HepG2 (cell line): ENCODE measurements around the gene CFAP206. TPM values are rescaled to one million over a fixed set of nuclear protein-coding genes. Genes with fewer than 3 reads are reported as not detected.

Experiments used
- ATAC-seq: fragments of 200-7000 bp; cut with Tn5 transposase; 3 replicates; pipeline ENCODE4 v1.9.1; 2020; ENCODE audit warnings: mild to moderate bottlenecking, moderate library complexity
- BruUV-seq: library from RNA; stranded (reverse); fragments of 400-500 nt; replicated peaks from 2 replicates; lab custom pipeline; 2021; lab: Mats Ljungman, UMichigan
- CTCF ChIA-PET: fragments of 300-600 bp; formaldehyde crosslinking; extraction: SDS; loops from one replicate; lab custom pipeline; 2021; ENCODE audit warnings: low total read pairs, inconsistent platforms, low intra/inter-chr PET ratio; lab: Yijun Ruan, JAX
- POLR2A ChIA-PET: fragments of 350-600 bp; sonication (Branson Sonifier 250); formaldehyde crosslinking; loops from one replicate; lab custom pipeline; 2020; ENCODE audit warnings: antibody characterized with exemption, inconsistent platforms; lab: Yijun Ruan, JAX
- DNase-seq: peaks from one replicate; pipeline ENCODE4 v3.0.0-alpha.2; 2015; ENCODE audit warnings: low spot score
- FAIRE-seq: peaks from 3 replicates; lab custom pipeline; 2011; peaks lifted over from hg19 to GRCh38; lab: Jason Lieb, UNC
- H2AFZ ChIP-seq: one replicate; pipeline ENCODE4 v1.6.1; 2011; ENCODE audit warnings: low read length, inconsistent platforms
- H3K27ac ChIP-seq: fragments of 300-600 bp; 3 replicates; pipeline ENCODE4 v1.8.0; 2011; ENCODE audit warnings: mixed run types, mild to moderate bottlenecking, mixed read lengths, low read length, inconsistent platforms; ENCODE audit not compliant: insufficient read depth; ENCODE audit errors: extremely low read length
- H3K27me3 ChIP-seq, 2 experiments: fragments of 200-600 bp in 1 of 2; 2 replicates in 1 of 2; 3 replicates in 1 of 2; pipeline versions ENCODE4 v1.6.0 to v1.8.0; 2011; ENCODE audit warnings: low read length in 2 of 2, mild to moderate bottlenecking in 2 of 2, moderate library complexity in 2 of 2, inconsistent platforms in 1 of 2; ENCODE audit not compliant: insufficient read depth in 2 of 2, control insufficient read depth in 1 of 2
- H3K36me3 ChIP-seq, 2 experiments: fragments of 200-600 bp in 1 of 2; replicated peaks in 1 of 2; 2 replicates in 1 of 2; 3 replicates in 1 of 2; pipeline versions ENCODE4 v1.5.1 to v1.8.0; 2011; ENCODE audit warnings: low read length in 2 of 2, inconsistent platforms in 1 of 2; ENCODE audit not compliant: insufficient read depth in 2 of 2, control insufficient read depth in 1 of 2
- H3K4me1 ChIP-seq: 2 replicates; pipeline ENCODE4 v1.5.1; 2012; ENCODE audit warnings: low read length, inconsistent platforms; ENCODE audit not compliant: insufficient read depth
- H3K4me2 ChIP-seq: 2 replicates; pipeline ENCODE4 v1.6.0; 2011; ENCODE audit warnings: low read depth, low read length, inconsistent platforms
- H3K4me3 ChIP-seq, 3 experiments: fragments of 200-600 bp in 1 of 3; sonication (generic), shearing (Covaris generic) in 1 of 3; replicated peaks in 1 of 3; 2 replicates each; pipeline ENCODE4 v1.5.1; 2011 to 2016; ENCODE audit warnings: low read length in 3 of 3, inconsistent platforms in 2 of 3, low read depth in 2 of 3, mild to moderate bottlenecking in 2 of 3, control low read depth in 1 of 3, mixed read lengths in 1 of 3; ENCODE audit not compliant: insufficient read depth in 1 of 3
- H3K79me2 ChIP-seq: one replicate; pipeline ENCODE4 v1.6.1; 2011; ENCODE audit warnings: low read length, inconsistent platforms; ENCODE audit not compliant: insufficient read depth
- H3K9ac ChIP-seq: 2 replicates; pipeline ENCODE4 v1.6.0; 2011; ENCODE audit warnings: mild to moderate bottlenecking, low read depth, low read length, inconsistent platforms; ENCODE audit not compliant: insufficient read depth
- H3K9me3 ChIP-seq: 2 replicates; pipeline ENCODE4 v1.5.1; 2012; ENCODE audit warnings: mild to moderate bottlenecking, low read length
- H4K20me1 ChIP-seq: 2 replicates; pipeline ENCODE4 v1.6.0; 2011; ENCODE audit warnings: inconsistent platforms, mild to moderate bottlenecking, low read length, moderate library complexity; ENCODE audit not compliant: insufficient read depth
- CEBPG ChIP-seq: IDR thresholded peaks from 2 replicates; pipeline ENCODE4 v1.6.1; 2016
- PRDM10 ChIP-seq: sonication (generic); formaldehyde crosslinking; IDR thresholded peaks from 2 replicates; pipeline ENCODE4 v1.4.0; 2020; ENCODE audit warnings: low read depth, missing genetic modification reagents
- ZNF350 ChIP-seq: sonication (generic); formaldehyde crosslinking; IDR thresholded peaks from 2 replicates; pipeline ENCODE4 v1.4.0; 2020; ENCODE audit warnings: mild to moderate bottlenecking, low read depth, missing genetic modification reagents, borderline replicate concordance
- ZNF709 ChIP-seq: sonication (generic); formaldehyde crosslinking; IDR thresholded peaks from 2 replicates; pipeline ENCODE4 v1.5.0; 2020; ENCODE audit warnings: mild to moderate bottlenecking, missing genetic modification reagents
- WGBS: methylation state at CpG from one replicate; pipeline ENCODE4 v1.1.6; 2017; ENCODE audit warnings: low lambda C conversion rate; 5-methylcytosine and 5-hydroxymethylcytosine counted together
- in situ Hi-C: cut with HindIII; loops from 2 replicates; pipeline ENCODE4 v1.10.0; 2017; ENCODE audit warnings: low pct_unique_long_range_greater_than_20kb; ENCODE audit not compliant: extremely low pct_ligation_motif_present
- intact Hi-C: fragments of 100-400 bp; cut with micrococcal nuclease; formaldehyde crosslinking; loops from one replicate; pipeline ENCODE4 v1.10.0; 2022; ENCODE audit not compliant: unreplicated experiment
- polyA plus RNA-seq, 8 experiments: library from polyadenylated mRNA; depleted of rRNA in 3 of 8; stranded (reverse) in 7 of 8; unstranded in 1 of 8; fragments of >200 nt; fragmentation: Illumina TruSeq in 4 of 8; extraction: Trizol in 4 of 8; gene quantifications; 2 replicates each; pipeline versions ENCODE4 v1.2.1 to v1.2.3, GENCODE V29; 2011 to 2016; ENCODE audit warnings: low read depth in 4 of 8, missing spikeins in 1 of 8, mixed read lengths in 1 of 8; ENCODE audit not compliant: insufficient read depth in 1 of 8
- total RNA-seq, 5 experiments: library from RNA; depleted of rRNA; stranded (reverse); fragments of >200 nt; fragmentation: Illumina TruSeq; extraction: Trizol; gene quantifications; 2 replicates each; pipeline ENCODE4 v1.2.3, GENCODE V29; 2016; ENCODE audit warnings: low read depth in 1 of 5

Gene CFAP206
- total and polyA plus RNA-seq, 2 of the 13 experiments (the other 11 are each of a cell fraction or from before 2014, with no cell fraction given): not detected

- 0 out of 2 replicates have a peak, but pooled peaks have one; percentile 60 for TF ChIP-seq ZNF709 (CRISPR knock-in tag)
- peak; percentile 71 for TF ChIP-seq CEBPG
- peak; percentile 50; the same call in 1 of the 2 replicates for TF ChIP-seq PRDM10 (CRISPR knock-in tag)
Observed at GRCh38 chr6:87473419-87473903, 65.7 kb downstream of the CFAP206 start (continued).

DNA sequence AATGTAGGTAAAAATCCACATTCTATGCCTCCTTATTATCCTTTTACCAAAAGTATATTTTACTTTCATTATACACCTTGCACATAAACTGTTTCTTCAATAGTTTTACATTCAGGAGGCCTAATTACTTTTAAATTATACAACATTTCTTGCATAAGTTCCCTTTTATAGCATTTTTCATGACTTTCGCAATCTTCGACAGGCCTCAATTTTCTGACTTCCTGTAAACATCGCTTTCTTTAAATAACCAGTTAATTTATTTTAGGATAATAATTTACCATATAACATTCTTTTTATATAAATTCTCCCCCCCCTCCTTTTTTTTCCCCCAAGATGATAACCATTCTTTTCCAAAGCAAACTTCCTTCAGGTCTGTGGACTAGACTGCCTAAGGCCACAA is 74.2 kb downstream of the CFAP206 start:
- Histone ChIP-seq H3K4me3 (no peak overlapping the region), H3K79me2 (no peaks in the 10 kb centered on the region)
- no peak for ATAC-seq
- FAIRE-seq: no peak
- TF ChIP-seq ZNF350 (CRISPR knock-in tag): no peak
- TF ChIP-seq, all 625 proteins: peak for 0
- Histone ChIP-seq H3K9me3 (no peaks in the 10 kb centered on the region), H3K9ac (no peak overlapping the region), H3K4me1 (peaks cover 9% of the 10 kb centered on the region; the same call in 1 of the 2 replicates), H2AFZ (no peak overlapping the region), H3K27ac (no peak overlapping the region), H3K27me3 (no peaks in the 10 kb centered on the region), H3K36me3 (0 out of 5 replicates have a peak, but pooled peaks cover 1 to 3% of the 10 kb centered on the region in 2 experiments), H4K20me1 (no peaks in the 10 kb centered on the region), H3K4me2 (no peak overlapping the region)
- 61% methylated on average over 3 of the region's 3 CpGs for WGBS
- DNase-seq: no peak
- intact Hi-C loops (loop anchor here (5.0 kb wide), 1 partner anchor 755 kb away; no protein-coding TSS in a partner anchor), in situ Hi-C loops (no loop called here)
- BruUV-seq: no TSS peak
- ChIA-PET POLR2A (no interaction called here), CTCF (no interaction called here)
